K562 (cell line): ENCODE results near the gene TIMM50. TPM values are rescaled to one million over a fixed set of nuclear protein-coding genes. Genes with fewer than 3 reads are reported as not detected.

Source experiments
- BHLHE40 ChIP-seq: IDR thresholded peaks from 2 replicates; pipeline ENCODE4 v1.6.1; 2011; ENCODE audit warnings: low read length, improper control_type of control experiment
- CBX8 ChIP-seq: fragments of 200-600 bp; sonication (generic); IDR thresholded peaks from 2 replicates; pipeline ENCODE4 v1.6.1; 2012; ENCODE audit warnings: borderline replicate concordance, mixed run types, low read depth, mild to moderate bottlenecking, moderate library complexity, mixed read lengths, low read length, control low read depth, inconsistent platforms; ENCODE audit not compliant: poor library complexity, severe bottlenecking; ENCODE audit errors: extremely low read depth
- CHD1 ChIP-seq: fragments of 200-600 bp; sonication (generic); IDR thresholded peaks from one replicate; pipeline ENCODE4 v1.6.1; 2012; ENCODE audit warnings: mild to moderate bottlenecking, moderate library complexity, low read length, inconsistent platforms
- DLX4 ChIP-seq: fragments of 250-450 bp; sonication (Bioruptor Pico); IDR thresholded peaks from 2 replicates; pipeline ENCODE4 v1.6.1; 2021; ENCODE audit warnings: mild to moderate bottlenecking
- KLF13 ChIP-seq: fragments of 450-650 bp; IDR thresholded peaks from 2 replicates; pipeline ENCODE4 v1.6.1; 2016; ENCODE audit warnings: missing genetic modification characterization, low read depth, mild to moderate bottlenecking, missing compliant biosample characterization, moderate library complexity, borderline replicate concordance
- LARP7 ChIP-seq: fragments of 450-650 bp; IDR thresholded peaks from 2 replicates; pipeline ENCODE4 v1.6.1; 2016
- NCOA2 ChIP-seq, 2 experiments: fragments of 450-650 bp; IDR thresholded peaks; 2 replicates each; pipeline ENCODE4 v1.6.1; 2018; ENCODE audit warnings: mild to moderate bottlenecking in 2 of 2, moderate library complexity in 1 of 2; ENCODE audit not compliant: partially characterized antibody in 2 of 2
- TAL1 ChIP-seq: fragments of 450-650 bp; IDR thresholded peaks from 2 replicates; pipeline ENCODE4 v1.6.1; 2016; ENCODE audit warnings: mild to moderate bottlenecking
- U2AF1 ChIP-seq: fragments of 200-400 bp; formaldehyde crosslinking; optimal IDR thresholded peaks from 2 replicates; pipeline ENCODE3; 2017; ENCODE audit warnings: mild to moderate bottlenecking, low read depth, low read length, moderate library complexity
- ZBED1 ChIP-seq: IDR thresholded peaks from 2 replicates; pipeline ENCODE4 v1.6.1; 2014
- ZNF609 ChIP-seq: sonication (generic); formaldehyde crosslinking; IDR thresholded peaks from 2 replicates; pipeline ENCODE4 v1.8.1; 2023; ENCODE audit warnings: missing genetic modification reagents, mild to moderate bottlenecking, borderline replicate concordance
- ZNF76 ChIP-seq: fragments of 250-450 bp; sonication (Bioruptor Pico); IDR thresholded peaks from 2 replicates; pipeline ENCODE4 v1.4.0; 2020; ENCODE audit warnings: mild to moderate bottlenecking, moderate library complexity, borderline replicate concordance
- polyA plus RNA-seq, 8 experiments: library from polyadenylated mRNA; depleted of rRNA in 4 of 8; stranded (reverse) in 5 of 8; unstranded in 3 of 8; fragments of >200 nt; fragmentation: Nextera tagmentation in 2 of 8; fragmentation: Illumina TruSeq in 1 of 8; extraction: Ambion mirVana in 2 of 8; extraction: Trizol in 1 of 8; gene quantifications; 2 replicates each; pipeline versions ENCODE4 v1.2.1 to v1.2.3, GENCODE V29; 2011 to 2014; ENCODE audit warnings: inconsistent platforms in 1 of 8, missing spikeins in 1 of 8
- total RNA-seq, 7 experiments: library from RNA; depleted of rRNA in 6 of 7; stranded (reverse); fragments of >200 nt in 6 of 7; fragmentation: Illumina TruSeq in 2 of 7; extraction: Trizol in 2 of 7; gene quantifications; 2 replicates each; pipeline versions ENCODE4 v1.2.1 to v1.2.3, GENCODE V29; 2011 to 2021; ENCODE audit warnings: low replicate concordance in 1 of 7
- TF ChIP-seq, protein P1 (sequence below): fragments of 250-450 bp; sonication (Bioruptor Pico); IDR thresholded peaks from 2 replicates; pipeline ENCODE4 v1.5.0; 2021; ENCODE audit warnings: mild to moderate bottlenecking, borderline replicate concordance
- TF ChIP-seq, protein P2 (sequence below): fragments of 250-450 bp; sonication (Bioruptor Pico); IDR thresholded peaks from 2 replicates; pipeline ENCODE4 v1.8.0; 2021; ENCODE audit warnings: moderate library complexity, mild to moderate bottlenecking, inconsistent platforms
- TF ChIP-seq, protein P3 (sequence below): IDR thresholded peaks from 2 replicates; pipeline ENCODE4 v1.6.1; 2016; ENCODE audit warnings: missing genetic modification characterization, missing compliant biosample characterization
- TF ChIP-seq, protein P4 (sequence below): fragments of 250-450 bp; sonication (Bioruptor Pico); IDR thresholded peaks from 2 replicates; pipeline ENCODE4 v1.8.0; 2022; ENCODE audit warnings: moderate library complexity, mild to moderate bottlenecking, inconsistent platforms

Gene TIMM50
- total and polyA plus RNA-seq, 9 of the 15 experiments (the other 6 are each of a cell fraction or from before 2014, with no cell fraction given) = 28.3 to 221 (median 170) TPM

GRCh38 chr19:39435499-39436349 lies 44.9 kb upstream of the TIMM50 start, which contains the start of gene RPS16 (continued):
- TF ChIP-seq, protein P1, sequence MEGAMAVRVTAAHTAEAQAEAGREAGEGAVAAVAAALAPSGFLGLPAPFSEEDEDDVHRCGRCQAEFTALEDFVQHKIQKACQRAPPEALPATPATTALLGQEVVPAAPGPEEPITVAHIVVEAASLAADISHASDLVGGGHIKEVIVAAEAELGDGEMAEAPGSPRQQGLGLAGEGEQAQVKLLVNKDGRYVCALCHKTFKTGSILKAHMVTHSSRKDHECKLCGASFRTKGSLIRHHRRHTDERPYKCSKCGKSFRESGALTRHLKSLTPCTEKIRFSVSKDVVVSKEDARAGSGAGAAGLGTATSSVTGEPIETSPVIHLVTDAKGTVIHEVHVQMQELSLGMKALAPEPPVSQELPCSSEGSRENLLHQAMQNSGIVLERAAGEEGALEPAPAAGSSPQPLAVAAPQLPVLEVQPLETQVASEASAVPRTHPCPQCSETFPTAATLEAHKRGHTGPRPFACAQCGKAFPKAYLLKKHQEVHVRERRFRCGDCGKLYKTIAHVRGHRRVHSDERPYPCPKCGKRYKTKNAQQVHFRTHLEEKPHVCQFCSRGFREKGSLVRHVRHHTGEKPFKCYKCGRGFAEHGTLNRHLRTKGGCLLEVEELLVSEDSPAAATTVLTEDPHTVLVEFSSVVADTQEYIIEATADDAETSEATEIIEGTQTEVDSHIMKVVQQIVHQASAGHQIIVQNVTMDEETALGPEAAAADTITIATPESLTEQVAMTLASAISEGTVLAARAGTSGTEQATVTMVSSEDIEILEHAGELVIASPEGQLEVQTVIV = peak; percentile 97
- no peak for TF ChIP-seq TAL1
- no peak for TF ChIP-seq KLF13 (tag)
- TF ChIP-seq ZNF76 (CRISPR knock-in tag) = no peak
- TF ChIP-seq NCOA2 (IDR thresholded peaks at IDR 0.05; ENCODE audit: partially characterized antibody in 2 of 2) = no peak
- TF ChIP-seq U2AF1 = peak; percentile 97
- TF ChIP-seq CBX8 = no peak
- TF ChIP-seq, protein P2, sequence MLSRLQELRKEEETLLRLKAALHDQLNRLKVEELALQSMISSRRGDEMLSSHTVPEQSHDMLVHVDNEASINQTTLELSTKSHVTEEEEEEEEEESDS (CRISPR knock-in tag) = no peak
- TF ChIP-seq ZBED1 = peak; percentile 53; the same call in 1 of the 2 replicates
- peak; percentile 95 for TF ChIP-seq CHD1
- TF ChIP-seq, protein P3, sequence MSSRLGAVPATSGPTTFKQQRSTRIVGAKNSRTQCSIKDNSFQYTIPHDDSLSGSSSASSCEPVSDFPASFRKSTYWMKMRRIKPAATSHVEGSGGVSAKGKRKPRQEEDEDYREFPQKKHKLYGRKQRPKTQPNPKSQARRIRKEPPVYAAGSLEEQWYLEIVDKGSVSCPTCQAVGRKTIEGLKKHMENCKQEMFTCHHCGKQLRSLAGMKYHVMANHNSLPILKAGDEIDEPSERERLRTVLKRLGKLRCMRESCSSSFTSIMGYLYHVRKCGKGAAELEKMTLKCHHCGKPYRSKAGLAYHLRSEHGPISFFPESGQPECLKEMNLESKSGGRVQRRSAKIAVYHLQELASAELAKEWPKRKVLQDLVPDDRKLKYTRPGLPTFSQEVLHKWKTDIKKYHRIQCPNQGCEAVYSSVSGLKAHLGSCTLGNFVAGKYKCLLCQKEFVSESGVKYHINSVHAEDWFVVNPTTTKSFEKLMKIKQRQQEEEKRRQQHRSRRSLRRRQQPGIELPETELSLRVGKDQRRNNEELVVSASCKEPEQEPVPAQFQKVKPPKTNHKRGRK (tag) = no peak
- TF ChIP-seq DLX4 (CRISPR knock-in tag) = no peak
- TF ChIP-seq ZNF609 = 0 out of 2 replicates have a peak, but pooled peaks have one; percentile 47
- TF ChIP-seq, protein P4, sequence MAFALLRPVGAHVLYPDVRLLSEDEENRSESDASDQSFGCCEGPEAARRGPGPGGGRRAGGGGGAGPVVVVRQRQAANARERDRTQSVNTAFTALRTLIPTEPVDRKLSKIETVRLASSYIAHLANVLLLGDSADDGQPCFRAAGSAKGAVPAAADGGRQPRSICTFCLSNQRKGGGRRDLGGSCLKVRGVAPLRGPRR = no peak
- peak; percentile 66 for TF ChIP-seq BHLHE40
- TF ChIP-seq LARP7 = no peak
